ENCODE measurements around the gene TSSK2.

TSSK2 gene

GRCh38 chr22:19106886-19107729 is 24.0 kb upstream of the TSSK2 start:
- no peak for DNase-seq

GRCh38 chr22:19107730-19108074 is 23.4 kb upstream of the TSSK2 start:
- no peak for DNase-seq

GRCh38 chr22:19108807-19109197 is 22.3 kb upstream of the TSSK2 start:
- no peak for DNase-seq

- peak; percentile 57 for DNase-seq
Observed at GRCh38 chr22:19109198-19110063, 21.7 kb upstream of the TSSK2 start.

GRCh38 chr22:19110064-19110458 is 21.0 kb upstream of the TSSK2 start:
- DNase-seq = no peak

GRCh38 chr22:19110646-19111045 is 20.5 kb upstream of the TSSK2 start:
- no peak for DNase-seq

GRCh38 chr22:19111140-19111539 is 20.0 kb upstream of the TSSK2 start:
- no peak for DNase-seq

GRCh38 chr22:19111584-19111983 is 19.5 kb upstream of the TSSK2 start:
- no peak for DNase-seq

GRCh38 chr22:19113429-19113828 is 17.7 kb upstream of the TSSK2 start:
- no peak for DNase-seq

- no peak for DNase-seq
Observed at GRCh38 chr22:19114984-19115552, 16.0 kb upstream of the TSSK2 start.

GRCh38 chr22:19115628-19116027 is 15.5 kb upstream of the TSSK2 start:
- DNase-seq = no peak

GRCh38 chr22:19117111-19117512 is 14.0 kb upstream of the TSSK2 start:
- no peak for DNase-seq

- DNase-seq = peak; percentile 44
Observed at GRCh38 chr22:19118329-19118880, 12.7 kb upstream of the TSSK2 start.

GRCh38 chr22:19119949-19120348 is 11.2 kb upstream of the TSSK2 start:
- DNase-seq = no peak

- DNase-seq = no peak
Observed at GRCh38 chr22:19120829-19121630, 10.1 kb upstream of the TSSK2 start.

GRCh38 chr22:19121631-19122142 is 9.4 kb upstream of the TSSK2 start:
- DNase-seq = peak; percentile 30

GRCh38 chr22:19122143-19122751 is 8.9 kb upstream of the TSSK2 start, which contains the start of gene DGCR2:
TSS of gene DGCR2 (minus strand) at chr22:19122412. CDS start at chr22:19122206, 206 bp downstream.
- peak; percentile 96 for DNase-seq

GRCh38 chr22:19122752-19123492 is 8.2 kb upstream of the TSSK2 start:
- DNase-seq = no peak

GRCh38 chr22:19123936-19124335 is 7.2 kb upstream of the TSSK2 start:
- DNase-seq = no peak

GRCh38 chr22:19124377-19124776 is 6.7 kb upstream of the TSSK2 start:
- no peak for DNase-seq

GRCh38 chr22:19125011-19125410 is 6.1 kb upstream of the TSSK2 start:
- no peak for DNase-seq
